OCI-LY7 (cell line): ENCODE results near the gene LYAR.

Experiments
- CTCF ChIP-seq: fragments of 200-600 bp; sonication (generic); conservative IDR thresholded peaks from 2 replicates; pipeline ENCODE4 v1.5.1; 2014; ENCODE audit warnings: mild to moderate bottlenecking, antibody characterized with exemption, low read length, moderate library complexity, mixed read lengths
- EZH2phosphoT487 ChIP-seq: fragments of 200-600 bp; sonication (generic); IDR thresholded peaks from 2 replicates; pipeline ENCODE4 v1.6.1; 2018; ENCODE audit warnings: low read depth, borderline replicate concordance, mild to moderate bottlenecking, mixed run types, antibody characterized with exemption, low read length, moderate library complexity, mixed read lengths

GRCh38 chr4:4320951-4321714 is 31.2 kb upstream of the LYAR start:
- TF ChIP-seq CTCF, result no peak
- no peak for TF ChIP-seq EZH2phosphoT487
